HG03439 (cell line): ENCODE measurements around the gene NEK9.
A peak's percentile ranks its signal among the peaks of the same experiment; 100 is the strongest.
"Not testable (repeated sequence)": the region's sequence is repeated elsewhere in the genome, so short reads cannot be mapped to it uniquely, and the experiment has no call there.

Source experiments
- ATAC-seq: cut with Tn5 transposase; IDR thresholded peaks from one replicate; pipeline ENCODE4 v1.9.1; 2021; ENCODE audit warnings: mild to moderate bottlenecking, moderate library complexity; ENCODE audit not compliant: unreplicated experiment

The NEK9 gene

GRCh38 chr14:75126679-75127473 lies at the start of gene NEK9:
NEK9 (minus strand) TSS chr14:75127048; CDS start chr14:75126921, 127 bp downstream.
- ATAC-seq, result peak; percentile 74

- peak; percentile 80 for ATAC-seq
Observed at GRCh38 chr14:75176142-75176820, 49.4 kb upstream of the NEK9 start, which contains the start of gene TMED10. TMED10 (minus strand) TSS chr14:75176612; CDS start chr14:75176579, 33 bp downstream.

- ATAC-seq, result peak; percentile 10
Observed at GRCh38 chr14:75175677-75176141, 48.9 kb upstream of the NEK9 start.

GRCh38 chr14:75174066-75174465 lies 47.2 kb upstream of the NEK9 start:
- no peak for ATAC-seq

- no peak for ATAC-seq
Observed at GRCh38 chr14:75170772-75171171, 43.9 kb upstream of the NEK9 start.

- ATAC-seq, result no peak
Observed at GRCh38 chr14:75168586-75169335, 41.9 kb upstream of the NEK9 start.

GRCh38 chr14:75167325-75167724 lies 40.5 kb upstream of the NEK9 start:
- ATAC-seq, result no peak

GRCh38 chr14:75165586-75166391 lies 38.9 kb upstream of the NEK9 start:
- ATAC-seq, result no peak

GRCh38 chr14:75164809-75165208 lies 38.0 kb upstream of the NEK9 start:
- ATAC-seq, result no peak

GRCh38 chr14:75163677-75164076 lies 36.8 kb upstream of the NEK9 start:
- ATAC-seq, result no peak

- ATAC-seq, result no peak
Observed at GRCh38 chr14:75162631-75163030, 35.8 kb upstream of the NEK9 start.

GRCh38 chr14:75158843-75159614 lies 32.2 kb upstream of the NEK9 start:
- ATAC-seq, result no peak

GRCh38 chr14:75156901-75157300 lies 30.1 kb upstream of the NEK9 start:
- ATAC-seq, result no peak

GRCh38 chr14:75156111-75156510 lies 29.3 kb upstream of the NEK9 start:
- no peak for ATAC-seq

- ATAC-seq, result no peak
Observed at GRCh38 chr14:75155169-75155568, 28.3 kb upstream of the NEK9 start.

GRCh38 chr14:75153295-75153694 lies 26.4 kb upstream of the NEK9 start:
- no peak for ATAC-seq

- no peak for ATAC-seq
Observed at GRCh38 chr14:75151851-75152250, 25.0 kb upstream of the NEK9 start.

GRCh38 chr14:75150637-75151036 lies 23.8 kb upstream of the NEK9 start:
- not testable (repeated sequence) for ATAC-seq

GRCh38 chr14:75150150-75150549 lies 23.3 kb upstream of the NEK9 start:
- no peak for ATAC-seq
